GM06990 (cell line): Measurements from ENCODE around the gene THAP3.
A peak's percentile ranks its signal among the peaks of the same experiment; 100 is the strongest.

Experiments used
- DNase-seq: peaks from one replicate; pipeline ENCODE4 v3.0.0-alpha.2; 2011; ENCODE audit not compliant: insufficient read length; ENCODE audit errors: extremely low read depth
- H3K27me3 ChIP-seq: replicated peaks from 2 replicates; pipeline ENCODE4 v1.6.0; 2011; ENCODE audit warnings: low read length; ENCODE audit not compliant: control insufficient read depth, insufficient read depth
- H3K36me3 ChIP-seq: 2 replicates; pipeline ENCODE4 v1.5.1; 2011; ENCODE audit warnings: low read length; ENCODE audit not compliant: control insufficient read depth, insufficient read depth
- H3K4me3 ChIP-seq: replicated peaks from 2 replicates; pipeline ENCODE4 v1.5.1; 2011; ENCODE audit warnings: low read depth, mild to moderate bottlenecking, control low read depth, low read length
- CTCF ChIP-seq: IDR thresholded peaks from 2 replicates; pipeline ENCODE4 v1.5.1; 2011; ENCODE audit warnings: low read length, control low read depth, mild to moderate bottlenecking, inconsistent platforms; ENCODE audit not compliant: insufficient read depth, poor library complexity, severe bottlenecking

Gene THAP3

GRCh38 chr1:6602669-6603237, 21.9 kb upstream of the THAP3 start, which contains the start of gene KLHL21:
KLHL21 (minus strand) TSS chr1:6602869; CDS start chr1:6602817, 52 bp downstream.
- DNase-seq: peak; percentile 87
- H3K4me3 ChIP-seq: peak within 1 kb of the TSS; percentile 86
- no peak for TF ChIP-seq CTCF
- H3K36me3 ChIP-seq: peaks cover 2% of the 10 kb centered on the region
- H3K27me3 ChIP-seq: no peaks in the 10 kb centered on the region

- H3K4me3 ChIP-seq: peak overlapping the region; percentile 86
- H3K36me3 ChIP-seq: peaks cover 2% of the 10 kb centered on the region
- TF ChIP-seq CTCF: no peak
- peak; percentile 67 for DNase-seq
- H3K27me3 ChIP-seq: no peaks in the 10 kb centered on the region
Measured at GRCh38 chr1:6603238-6603914, 21.3 kb upstream of the THAP3 start.

GRCh38 chr1:6603915-6604558, 20.6 kb upstream of the THAP3 start:
- Histone ChIP-seq H3K36me3 (peaks cover 2% of the 10 kb centered on the region), H3K4me3 (peak overlapping the region; percentile 86), H3K27me3 (no peaks in the 10 kb centered on the region)
- TF ChIP-seq CTCF: no peak
- no peak for DNase-seq

- TF ChIP-seq CTCF: no peak
- Histone ChIP-seq H3K27me3 (no peaks in the 10 kb centered on the region), H3K36me3 (no peaks in the 10 kb centered on the region; the same call in 1 of the 2 replicates), H3K4me3 (peak overlapping the region; percentile 64)
- no peak for DNase-seq
Measured at GRCh38 chr1:6612641-6613360, 11.9 kb upstream of the THAP3 start.

- Histone ChIP-seq H3K4me3 (peak within 1 kb of the TSS; percentile 74), H3K36me3 (no peaks in the 10 kb centered on the region; the same call in 1 of the 2 replicates), H3K27me3 (no peaks in the 10 kb centered on the region)
- TF ChIP-seq CTCF: no peak
- peak; percentile 100 for DNase-seq
Measured at GRCh38 chr1:6613361-6614018, 11.2 kb upstream of the THAP3 start, which contains the start of gene PHF13. PHF13 (plus strand) TSS chr1:6613731; CDS start chr1:6614067, 336 bp downstream.
